GM18526 (cell line): Measurements from ENCODE around the gene FRY.

Experiments used
- POLR2A ChIP-seq: IDR thresholded peaks from 3 replicates; pipeline ENCODE4 v1.6.1; 2011; ENCODE audit not compliant: insufficient read length; ENCODE audit errors: extremely low read depth

FRY gene

DNA sequence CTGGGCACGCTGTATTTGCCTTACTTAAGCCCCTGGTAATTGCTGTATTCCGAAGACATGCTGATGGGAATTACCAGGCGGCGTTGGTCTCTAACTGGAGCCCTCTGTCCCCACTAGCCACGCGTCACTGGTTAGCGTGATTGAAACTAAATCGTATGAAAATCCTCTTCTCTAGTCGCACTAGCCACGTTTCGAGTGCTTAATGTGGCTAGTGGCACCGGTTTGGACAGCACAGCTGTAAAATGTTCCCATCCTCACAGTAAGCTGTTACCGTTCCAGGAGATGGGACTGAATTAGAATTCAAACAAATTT is 284.4 kb downstream of the FRY start:
- TF ChIP-seq POLR2A: no peak

- no peak for TF ChIP-seq POLR2A
Observed at GRCh38 chr13:32316501-32316900, 284.9 kb downstream of the FRY start.

DNA sequence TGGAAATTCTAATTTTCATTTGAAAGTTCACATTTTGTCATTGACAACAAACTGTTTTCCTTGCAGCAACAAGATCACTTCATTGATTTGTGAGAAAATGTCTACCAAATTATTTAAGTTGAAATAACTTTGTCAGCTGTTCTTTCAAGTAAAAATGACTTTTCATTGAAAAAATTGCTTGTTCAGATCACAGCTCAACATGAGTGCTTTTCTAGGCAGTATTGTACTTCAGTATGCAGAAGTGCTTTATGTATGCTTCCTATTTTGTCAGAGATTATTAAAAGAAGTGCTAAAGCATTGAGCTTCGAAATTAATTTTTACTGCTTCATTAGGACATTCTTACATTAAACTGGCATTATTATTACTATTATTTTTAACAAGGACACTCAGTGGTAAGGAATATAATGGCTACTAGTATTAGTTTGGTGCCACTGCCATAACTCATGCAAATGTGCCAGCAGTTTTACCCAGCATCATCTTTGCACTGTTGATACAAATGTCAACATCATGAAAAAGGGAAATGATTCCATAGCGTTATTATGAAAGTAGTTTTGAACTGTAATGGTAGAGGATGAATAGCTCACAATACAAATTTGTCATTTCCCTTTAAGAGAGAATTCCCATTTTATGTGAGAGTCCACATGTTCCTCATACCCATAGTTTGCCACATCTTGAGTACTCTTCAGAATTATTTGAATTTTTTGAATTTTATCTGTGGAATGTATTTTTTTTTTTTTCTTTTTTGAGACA is 286.3 kb downstream of the FRY start:
- no peak for TF ChIP-seq POLR2A

- TF ChIP-seq POLR2A: no peak
Observed at GRCh38 chr13:32320528-32320927, 289.0 kb downstream of the FRY start.

- no peak for TF ChIP-seq POLR2A
Observed at GRCh38 chr13:32323912-32324311, 292.3 kb downstream of the FRY start.

GRCh38 chr13:32330441-32330840 is 298.9 kb downstream of the FRY start:
- TF ChIP-seq POLR2A: no peak

DNA sequence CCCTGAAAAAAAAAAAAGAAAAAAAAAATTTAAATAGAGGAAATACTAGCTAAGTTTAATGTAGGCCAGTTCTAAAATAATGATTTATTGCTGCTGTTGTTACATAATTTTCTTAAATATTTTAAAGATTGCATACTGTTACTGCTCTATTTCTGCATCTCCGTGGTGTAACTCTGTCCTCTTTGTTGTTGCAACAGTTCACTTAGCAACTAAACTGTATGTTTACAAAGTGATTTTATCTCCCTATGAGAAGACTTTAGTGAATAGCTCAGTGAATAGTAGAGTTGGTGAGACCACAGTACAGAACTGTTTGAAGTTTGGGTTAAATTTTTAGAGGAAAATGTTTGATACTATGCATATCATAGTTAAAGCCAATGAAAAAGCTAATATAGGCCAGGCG is 303.1 kb downstream of the FRY start:
- TF ChIP-seq POLR2A: no peak

DNA sequence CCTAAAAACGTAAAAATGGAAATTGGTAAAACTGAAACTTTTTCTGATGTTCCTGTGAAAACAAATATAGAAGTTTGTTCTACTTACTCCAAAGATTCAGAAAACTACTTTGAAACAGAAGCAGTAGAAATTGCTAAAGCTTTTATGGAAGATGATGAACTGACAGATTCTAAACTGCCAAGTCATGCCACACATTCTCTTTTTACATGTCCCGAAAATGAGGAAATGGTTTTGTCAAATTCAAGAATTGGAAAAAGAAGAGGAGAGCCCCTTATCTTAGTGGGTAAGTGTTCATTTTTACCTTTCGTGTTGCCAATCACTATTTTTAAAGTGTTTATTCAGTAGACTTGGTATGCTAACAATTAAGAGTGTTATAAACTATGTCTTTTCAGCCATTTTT is 309.3 kb downstream of the FRY start:
- TF ChIP-seq POLR2A: no peak

- no peak for TF ChIP-seq POLR2A
Observed at GRCh38 chr13:32347651-32348050, 316.1 kb downstream of the FRY start.
